Measurements from ENCODE around the gene PHYHD1. TPM values are rescaled to one million over a fixed set of nuclear protein-coding genes. Genes with fewer than 3 reads are reported as not detected.
A peak's percentile ranks its signal among the peaks of the same experiment; 100 is the strongest.

Gene PHYHD1
- total and polyA plus RNA-seq, 2 of the 13 experiments (the other 11 are each of a cell fraction or from before 2014, with no cell fraction given), result 10.6 to 25.3 TPM

DNA sequence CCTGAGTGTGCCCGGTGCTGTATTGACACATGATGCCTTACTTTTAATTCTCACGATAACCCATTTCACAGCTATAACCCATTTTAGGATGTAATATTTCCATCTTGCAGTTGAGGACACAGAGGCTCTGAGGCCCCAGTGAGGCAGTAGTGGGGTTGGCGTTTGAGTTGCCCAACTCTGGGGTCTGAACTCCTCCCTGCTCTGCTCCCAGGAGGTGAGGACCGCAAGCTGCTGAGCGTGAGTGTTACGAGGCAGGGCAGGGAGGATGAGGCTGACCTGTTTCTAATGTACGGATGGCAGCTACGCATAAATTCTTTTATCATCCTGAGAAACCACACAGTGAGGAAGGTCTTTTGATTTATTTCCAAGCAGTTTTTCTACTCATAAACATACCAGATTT lies 27.4 kb upstream of the PHYHD1 start (continued):
- no peak for TF ChIP-seq ZC3H4 (CRISPR knock-in tag; IDR thresholded peaks at IDR 0.05; ENCODE audit: borderline replicate concordance)
- TF ChIP-seq GPN1 (CRISPR knock-in tag; IDR thresholded peaks at IDR 0.05; ENCODE audit: borderline replicate concordance), result no peak
- TF ChIP-seq, protein P1, sequence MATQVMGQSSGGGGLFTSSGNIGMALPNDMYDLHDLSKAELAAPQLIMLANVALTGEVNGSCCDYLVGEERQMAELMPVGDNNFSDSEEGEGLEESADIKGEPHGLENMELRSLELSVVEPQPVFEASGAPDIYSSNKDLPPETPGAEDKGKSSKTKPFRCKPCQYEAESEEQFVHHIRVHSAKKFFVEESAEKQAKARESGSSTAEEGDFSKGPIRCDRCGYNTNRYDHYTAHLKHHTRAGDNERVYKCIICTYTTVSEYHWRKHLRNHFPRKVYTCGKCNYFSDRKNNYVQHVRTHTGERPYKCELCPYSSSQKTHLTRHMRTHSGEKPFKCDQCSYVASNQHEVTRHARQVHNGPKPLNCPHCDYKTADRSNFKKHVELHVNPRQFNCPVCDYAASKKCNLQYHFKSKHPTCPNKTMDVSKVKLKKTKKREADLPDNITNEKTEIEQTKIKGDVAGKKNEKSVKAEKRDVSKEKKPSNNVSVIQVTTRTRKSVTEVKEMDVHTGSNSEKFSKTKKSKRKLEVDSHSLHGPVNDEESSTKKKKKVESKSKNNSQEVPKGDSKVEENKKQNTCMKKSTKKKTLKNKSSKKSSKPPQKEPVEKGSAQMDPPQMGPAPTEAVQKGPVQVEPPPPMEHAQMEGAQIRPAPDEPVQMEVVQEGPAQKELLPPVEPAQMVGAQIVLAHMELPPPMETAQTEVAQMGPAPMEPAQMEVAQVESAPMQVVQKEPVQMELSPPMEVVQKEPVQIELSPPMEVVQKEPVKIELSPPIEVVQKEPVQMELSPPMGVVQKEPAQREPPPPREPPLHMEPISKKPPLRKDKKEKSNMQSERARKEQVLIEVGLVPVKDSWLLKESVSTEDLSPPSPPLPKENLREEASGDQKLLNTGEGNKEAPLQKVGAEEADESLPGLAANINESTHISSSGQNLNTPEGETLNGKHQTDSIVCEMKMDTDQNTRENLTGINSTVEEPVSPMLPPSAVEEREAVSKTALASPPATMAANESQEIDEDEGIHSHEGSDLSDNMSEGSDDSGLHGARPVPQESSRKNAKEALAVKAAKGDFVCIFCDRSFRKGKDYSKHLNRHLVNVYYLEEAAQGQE (IDR thresholded peaks at IDR 0.05; ENCODE audit: borderline replicate concordance in 1 of 2, low read depth in 1 of 2, low read length in 2 of 2), result no peak
- no peak for TF ChIP-seq NRL (CRISPR knock-in tag; IDR thresholded peaks at IDR 0.05; ENCODE audit: borderline replicate concordance)

DNA sequence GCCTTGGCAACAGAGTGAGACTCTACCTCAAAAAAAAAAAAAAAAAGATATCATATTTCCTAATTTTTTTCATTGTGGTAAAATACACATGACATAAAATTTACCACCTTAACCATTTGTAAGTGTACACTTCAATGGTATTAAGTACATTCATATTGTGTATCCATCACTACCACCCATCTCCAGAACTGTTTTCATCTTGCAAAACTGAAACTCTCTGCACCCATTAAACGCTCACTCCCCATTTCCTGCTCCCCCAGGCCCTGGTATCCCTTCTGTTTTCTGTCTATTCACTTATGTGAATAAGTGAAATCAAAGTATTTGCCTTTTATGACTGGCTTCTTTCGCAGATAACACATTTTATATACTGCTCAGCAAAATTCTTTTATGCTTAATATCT lies 26.0 kb upstream of the PHYHD1 start:
- BruUV-seq (replicated peaks), result no TSS peak
- Histone ChIP-seq H3K9me3 (ENCODE audit: low read length) (no peaks in the 10 kb centered on the region), H2AFZ (ENCODE audit: low read length) (no peak overlapping the region), H3K36me3 (replicated peaks in 1 of 2; ENCODE audit: control insufficient read depth in 1 of 2, insufficient read depth in 2 of 2, low read length in 2 of 2) (peaks cover 17 to 67% of the 10 kb centered on the region in 2 experiments; a peak in 4 of 5 replicates), H3K27ac (ENCODE audit: extremely low read length, insufficient read depth, low read length) (no peak overlapping the region), H3K27me3 (ENCODE audit: control insufficient read depth in 1 of 2, insufficient read depth in 2 of 2, low read length in 2 of 2) (no peaks in the 10 kb centered on the region), H3K4me1 (ENCODE audit: insufficient read depth, low read length) (peaks cover 4% of the 10 kb centered on the region; the same call in 1 of the 2 replicates), H3K79me2 (ENCODE audit: insufficient read depth, low read length) (peaks cover 5% of the 10 kb centered on the region), H3K4me3 (replicated peaks in 1 of 3; ENCODE audit: insufficient read depth in 1 of 3, low read depth in 2 of 3, low read length in 3 of 3) (no peak overlapping the region), H3K4me2 (ENCODE audit: low read depth, low read length) (no peak overlapping the region), H4K20me1 (ENCODE audit: insufficient read depth, low read length) (no peaks in the 10 kb centered on the region), H3K9ac (ENCODE audit: insufficient read depth, low read depth, low read length) (no peak overlapping the region)
- FAIRE-seq (no peak), DNase-seq (ENCODE audit: low spot score) (no peak), ATAC-seq (no peak)
- intact Hi-C loops (cut with micrococcal nuclease; ENCODE audit: unreplicated experiment), result no loop called here
- WGBS (ENCODE audit: low lambda C conversion rate), result 92% methylated on average over 2 of the region's 2 CpGs
- POLR2A ChIA-PET, result no interaction called here
- TF ChIP-seq MAFK (conservative IDR thresholded peaks at IDR 0.05 in 1 of 2, IDR thresholded peaks at IDR 0.05 in 1 of 2; ENCODE audit: low read length in 2 of 2) (0 out of 4 replicates have a peak, but pooled peaks of 1 of the 2 experiments have one; percentile 24), ZNF547 (CRISPR knock-in tag; IDR thresholded peaks at IDR 0.05) (no peak)
- in situ Hi-C loops (cut with HindIII; ENCODE audit: extremely low pct_ligation_motif_present, low pct_unique_long_range_greater_than_20kb), result no loop called here
- CTCF ChIA-PET (ENCODE audit: low intra/inter-chr PET ratio, low total read pairs), result no interaction called here
